ENCODE data around the gene TMEM131.

GRCh38 chr2:97730245-97730644 is 265.5 kb downstream of the TMEM131 start:
- TF ChIP-seq CTCF (IDR thresholded peaks at IDR 0.05): no peak
- TF ChIP-seq POLR2A (IDR thresholded peaks at IDR 0.05): no peak
